Neural cell (in vitro differentiated cells): Measurements from ENCODE around the gene SMARCAD1. TPM values are rescaled to one million over a fixed set of nuclear protein-coding genes. Genes with fewer than 3 reads are reported as not detected.

ENCODE experiments used
- H2AFZ ChIP-seq: fragments of 200-600, 300-800 bp; sonication (generic), shearing (Covaris generic); 2 replicates; pipeline ENCODE4 v1.6.0; 2014; ENCODE audit warnings: low read depth, mild to moderate bottlenecking, antibody characterized with exemption, low read length, moderate library complexity
- H3F3A ChIP-seq: fragments of 200-600 bp; shearing (Covaris generic); 2 replicates; pipeline ENCODE4 v1.6.1; 2016; ENCODE audit warnings: mild to moderate bottlenecking, moderate library complexity, mixed read lengths, antibody characterized with exemption, low read length; ENCODE audit not compliant: insufficient read depth, poor library complexity, severe bottlenecking
- H3K27ac ChIP-seq: fragments of 200-600, 300-800 bp; sonication (generic), shearing (Covaris generic); 2 replicates; pipeline ENCODE4 v1.5.1; 2014; ENCODE audit warnings: mild to moderate bottlenecking, low read length, moderate library complexity
- H3K27me3 ChIP-seq: fragments of 300-800, 200-600 bp; sonication (generic), shearing (Covaris generic); 2 replicates; pipeline ENCODE4 v1.6.0; 2014; ENCODE audit warnings: mild to moderate bottlenecking, low read depth, low read length, moderate library complexity; ENCODE audit not compliant: insufficient read depth
- H3K36me3 ChIP-seq: fragments of 300-800, 200-600 bp; sonication (generic), shearing (Covaris generic); 2 replicates; pipeline ENCODE4 v1.5.1; 2014; ENCODE audit warnings: mild to moderate bottlenecking, antibody characterized with exemption, low read length, moderate library complexity; ENCODE audit not compliant: insufficient read depth
- H3K4me2 ChIP-seq: fragments of 300-800, 200-600 bp; sonication (generic), shearing (Covaris generic); 2 replicates; pipeline ENCODE4 v1.6.0; 2014; ENCODE audit warnings: mild to moderate bottlenecking, low read length
- H3K4me3 ChIP-seq: fragments of 300-800, 200-600 bp; sonication (generic), shearing (Covaris generic); 2 replicates; pipeline ENCODE4 v1.5.1; 2014; ENCODE audit warnings: mild to moderate bottlenecking, low read length, moderate library complexity
- H3K79me2 ChIP-seq: fragments of 200-600 bp; shearing (Covaris generic); replicated peaks from 2 replicates; pipeline ENCODE4 v1.6.0; 2014; ENCODE audit warnings: mild to moderate bottlenecking, low read length, moderate library complexity; ENCODE audit not compliant: insufficient read depth
- H3K9ac ChIP-seq: fragments of 300-800, 200-600 bp; sonication (generic), shearing (Covaris generic); 2 replicates; pipeline ENCODE4 v1.6.1; 2016; ENCODE audit warnings: mild to moderate bottlenecking, low read length, mixed read lengths
- H3K9me2 ChIP-seq: fragments of 200-600 bp; shearing (Covaris generic); 2 replicates; pipeline ENCODE4 v1.6.1; 2016; ENCODE audit warnings: mild to moderate bottlenecking, low read length, mixed read lengths; ENCODE audit not compliant: insufficient read depth
- H3K9me3 ChIP-seq: fragments of 200-600, 300-800 bp; sonication (generic), shearing (Covaris generic); 2 replicates; pipeline ENCODE4 v1.6.1; 2016; ENCODE audit warnings: mild to moderate bottlenecking, mixed run types, low read length, moderate library complexity, mixed read lengths
- H4K20me1 ChIP-seq: fragments of 200-600 bp; shearing (Covaris generic); 2 replicates; pipeline ENCODE4 v1.6.1; 2016; ENCODE audit warnings: mild to moderate bottlenecking, mixed run types; ENCODE audit not compliant: insufficient read depth
- EP300 ChIP-seq: fragments of 450-650 bp; conservative IDR thresholded peaks from 2 replicates; pipeline ENCODE4 v1.6.1; 2014; ENCODE audit warnings: antibody characterized with exemption, mild to moderate bottlenecking, moderate library complexity; ENCODE audit not compliant: poor library complexity, severe bottlenecking
- EZH2 ChIP-seq: fragments of 200-600, 300-800 bp; shearing (Covaris generic), sonication (generic); IDR thresholded peaks from 2 replicates; pipeline ENCODE4 v1.6.1; 2014; ENCODE audit warnings: antibody characterized with exemption, low read length, borderline replicate concordance, mild to moderate bottlenecking; ENCODE audit not compliant: insufficient read depth, poor library complexity, severe bottlenecking
- MXI1 ChIP-seq: fragments of 450-650 bp; conservative IDR thresholded peaks from 2 replicates; pipeline ENCODE4 v1.6.1; 2014; ENCODE audit warnings: antibody characterized with exemption, mild to moderate bottlenecking; ENCODE audit not compliant: poor library complexity, severe bottlenecking
- POLR2AphosphoS5 ChIP-seq: IDR thresholded peaks from 2 replicates; pipeline ENCODE4 v1.6.1; 2012
- RAD21 ChIP-seq: fragments of 450-650 bp; conservative IDR thresholded peaks from 2 replicates; pipeline ENCODE4 v1.6.1; 2014; ENCODE audit warnings: antibody characterized with exemption, mild to moderate bottlenecking, moderate library complexity
- SMC3 ChIP-seq: fragments of 450-650 bp; conservative IDR thresholded peaks from 2 replicates; pipeline ENCODE4 v1.6.1; 2014; ENCODE audit warnings: antibody characterized with exemption, mild to moderate bottlenecking, moderate library complexity; ENCODE audit not compliant: poor library complexity
- TAF1 ChIP-seq: IDR thresholded peaks from 2 replicates; pipeline ENCODE4 v1.6.1; 2012; ENCODE audit warnings: low read depth
- polyA plus RNA-seq: library from polyadenylated mRNA; depleted of rRNA; stranded (reverse); fragments of >200 nt; gene quantifications from 2 replicates; pipeline ENCODE4 v1.2.3, GENCODE V29; 2014
- TF ChIP-seq, protein P1 (sequence below): IDR thresholded peaks from 2 replicates; pipeline ENCODE4 v1.6.1; 2012; ENCODE audit warnings: borderline replicate concordance
- TF ChIP-seq, protein P2 (sequence below): fragments of 450-650 bp; IDR thresholded peaks from 2 replicates; pipeline ENCODE4 v1.5.1; 2014; ENCODE audit warnings: antibody characterized with exemption, mild to moderate bottlenecking, moderate library complexity; ENCODE audit not compliant: poor library complexity, severe bottlenecking

The SMARCAD1 gene
- polyA plus RNA-seq, 1 donor from 2014 or later = 129 TPM

DNA sequence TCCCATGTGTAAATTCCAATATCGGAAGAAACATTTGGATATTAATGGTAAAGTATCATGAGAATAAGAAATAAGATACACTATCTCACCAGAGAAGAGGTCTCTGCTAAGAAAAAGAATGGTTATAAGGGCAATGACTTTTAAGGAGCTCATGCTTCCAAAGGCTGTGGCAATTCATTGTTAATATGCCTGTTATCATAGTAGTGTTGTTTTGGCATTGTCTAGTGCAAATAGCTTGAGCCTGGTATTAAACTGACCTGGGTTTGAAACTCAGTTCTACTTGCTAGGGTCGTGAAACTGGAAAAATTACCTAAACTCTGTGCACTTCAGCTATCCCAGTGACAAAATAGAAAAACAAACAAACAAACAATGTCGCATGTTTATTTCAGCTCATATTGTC, 126.2 kb downstream of the SMARCAD1 start:
- H2AFZ ChIP-seq = no peak overlapping the region
- H3K9me3 ChIP-seq = no peaks in the 10 kb centered on the region
- H3K79me2 ChIP-seq = no peaks in the 10 kb centered on the region
- H3K9me2 ChIP-seq = no peaks in the 10 kb centered on the region
- H3K4me2 ChIP-seq = no peak overlapping the region
- H4K20me1 ChIP-seq = no peaks in the 10 kb centered on the region
- no peak overlapping the region for H3K4me3 ChIP-seq
- no peaks in the 10 kb centered on the region for H3F3A ChIP-seq
- H3K27ac ChIP-seq = no peak overlapping the region
- no peaks in the 10 kb centered on the region for H3K36me3 ChIP-seq
- TF ChIP-seq SMC3 = no peak
- TF ChIP-seq, protein P1, sequence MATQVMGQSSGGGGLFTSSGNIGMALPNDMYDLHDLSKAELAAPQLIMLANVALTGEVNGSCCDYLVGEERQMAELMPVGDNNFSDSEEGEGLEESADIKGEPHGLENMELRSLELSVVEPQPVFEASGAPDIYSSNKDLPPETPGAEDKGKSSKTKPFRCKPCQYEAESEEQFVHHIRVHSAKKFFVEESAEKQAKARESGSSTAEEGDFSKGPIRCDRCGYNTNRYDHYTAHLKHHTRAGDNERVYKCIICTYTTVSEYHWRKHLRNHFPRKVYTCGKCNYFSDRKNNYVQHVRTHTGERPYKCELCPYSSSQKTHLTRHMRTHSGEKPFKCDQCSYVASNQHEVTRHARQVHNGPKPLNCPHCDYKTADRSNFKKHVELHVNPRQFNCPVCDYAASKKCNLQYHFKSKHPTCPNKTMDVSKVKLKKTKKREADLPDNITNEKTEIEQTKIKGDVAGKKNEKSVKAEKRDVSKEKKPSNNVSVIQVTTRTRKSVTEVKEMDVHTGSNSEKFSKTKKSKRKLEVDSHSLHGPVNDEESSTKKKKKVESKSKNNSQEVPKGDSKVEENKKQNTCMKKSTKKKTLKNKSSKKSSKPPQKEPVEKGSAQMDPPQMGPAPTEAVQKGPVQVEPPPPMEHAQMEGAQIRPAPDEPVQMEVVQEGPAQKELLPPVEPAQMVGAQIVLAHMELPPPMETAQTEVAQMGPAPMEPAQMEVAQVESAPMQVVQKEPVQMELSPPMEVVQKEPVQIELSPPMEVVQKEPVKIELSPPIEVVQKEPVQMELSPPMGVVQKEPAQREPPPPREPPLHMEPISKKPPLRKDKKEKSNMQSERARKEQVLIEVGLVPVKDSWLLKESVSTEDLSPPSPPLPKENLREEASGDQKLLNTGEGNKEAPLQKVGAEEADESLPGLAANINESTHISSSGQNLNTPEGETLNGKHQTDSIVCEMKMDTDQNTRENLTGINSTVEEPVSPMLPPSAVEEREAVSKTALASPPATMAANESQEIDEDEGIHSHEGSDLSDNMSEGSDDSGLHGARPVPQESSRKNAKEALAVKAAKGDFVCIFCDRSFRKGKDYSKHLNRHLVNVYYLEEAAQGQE = no peak
- TF ChIP-seq, protein P2, sequence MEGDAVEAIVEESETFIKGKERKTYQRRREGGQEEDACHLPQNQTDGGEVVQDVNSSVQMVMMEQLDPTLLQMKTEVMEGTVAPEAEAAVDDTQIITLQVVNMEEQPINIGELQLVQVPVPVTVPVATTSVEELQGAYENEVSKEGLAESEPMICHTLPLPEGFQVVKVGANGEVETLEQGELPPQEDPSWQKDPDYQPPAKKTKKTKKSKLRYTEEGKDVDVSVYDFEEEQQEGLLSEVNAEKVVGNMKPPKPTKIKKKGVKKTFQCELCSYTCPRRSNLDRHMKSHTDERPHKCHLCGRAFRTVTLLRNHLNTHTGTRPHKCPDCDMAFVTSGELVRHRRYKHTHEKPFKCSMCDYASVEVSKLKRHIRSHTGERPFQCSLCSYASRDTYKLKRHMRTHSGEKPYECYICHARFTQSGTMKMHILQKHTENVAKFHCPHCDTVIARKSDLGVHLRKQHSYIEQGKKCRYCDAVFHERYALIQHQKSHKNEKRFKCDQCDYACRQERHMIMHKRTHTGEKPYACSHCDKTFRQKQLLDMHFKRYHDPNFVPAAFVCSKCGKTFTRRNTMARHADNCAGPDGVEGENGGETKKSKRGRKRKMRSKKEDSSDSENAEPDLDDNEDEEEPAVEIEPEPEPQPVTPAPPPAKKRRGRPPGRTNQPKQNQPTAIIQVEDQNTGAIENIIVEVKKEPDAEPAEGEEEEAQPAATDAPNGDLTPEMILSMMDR = no peak
- TF ChIP-seq MXI1 = no peak
- no peak for TF ChIP-seq POLR2AphosphoS5
- TF ChIP-seq EZH2 = no peak
- TF ChIP-seq TAF1 = no peak
- TF ChIP-seq RAD21 = no peak
- no peak for TF ChIP-seq EP300
- H3K9ac ChIP-seq = no peak overlapping the region
- H3K27me3 ChIP-seq = no peaks in the 10 kb centered on the region

DNA sequence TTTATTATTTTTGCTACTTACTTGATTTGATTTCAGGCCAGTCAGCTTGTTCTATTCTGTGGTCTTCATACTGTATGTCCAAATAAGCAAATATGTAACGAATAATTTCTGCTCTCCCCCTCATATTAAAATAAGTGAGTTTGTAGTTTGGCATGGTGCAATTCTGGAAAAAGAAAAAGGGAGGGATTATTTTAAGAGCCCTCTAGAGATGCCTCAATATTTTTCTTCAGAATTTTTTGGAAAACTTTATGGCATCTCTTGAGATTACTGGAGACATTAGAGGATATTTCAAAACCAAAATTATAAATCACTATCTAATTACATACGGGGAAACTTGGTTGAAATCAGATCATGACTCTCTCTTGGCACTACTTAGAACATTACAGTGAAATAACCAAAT, 126.8 kb downstream of the SMARCAD1 start:
- H4K20me1 ChIP-seq = no peaks in the 10 kb centered on the region
- TF ChIP-seq, protein P2 = no peak
- TF ChIP-seq POLR2AphosphoS5 (no peak), EP300 (no peak), SMC3 (no peak), MXI1 (no peak), TAF1 (no peak), RAD21 (no peak), EZH2 (no peak)
- TF ChIP-seq, protein P1 = no peak
- H3K4me2 ChIP-seq = no peak overlapping the region
- H3K36me3 ChIP-seq = no peaks in the 10 kb centered on the region
- H3K27ac ChIP-seq = no peak overlapping the region
- H3K79me2 ChIP-seq = no peaks in the 10 kb centered on the region
- no peaks in the 10 kb centered on the region for H3K9me3 ChIP-seq
- no peaks in the 10 kb centered on the region for H3K9me2 ChIP-seq
- no peak overlapping the region for H2AFZ ChIP-seq
- H3K4me3 ChIP-seq = no peak overlapping the region
- no peaks in the 10 kb centered on the region for H3F3A ChIP-seq
- no peaks in the 10 kb centered on the region for H3K27me3 ChIP-seq
- no peak overlapping the region for H3K9ac ChIP-seq
